Measurements from ENCODE around the gene RPRD1B. TPM values are rescaled to one million over a fixed set of nuclear protein-coding genes. Genes with fewer than 3 reads are reported as not detected.
A peak's percentile ranks its signal among the peaks of the same experiment; 100 is the strongest.

RPRD1B gene
- total and polyA plus RNA-seq, 2 of the 13 experiments (the other 11 are each of a cell fraction or from before 2014, with no cell fraction given), result 31.1 to 41.5 TPM

DNA sequence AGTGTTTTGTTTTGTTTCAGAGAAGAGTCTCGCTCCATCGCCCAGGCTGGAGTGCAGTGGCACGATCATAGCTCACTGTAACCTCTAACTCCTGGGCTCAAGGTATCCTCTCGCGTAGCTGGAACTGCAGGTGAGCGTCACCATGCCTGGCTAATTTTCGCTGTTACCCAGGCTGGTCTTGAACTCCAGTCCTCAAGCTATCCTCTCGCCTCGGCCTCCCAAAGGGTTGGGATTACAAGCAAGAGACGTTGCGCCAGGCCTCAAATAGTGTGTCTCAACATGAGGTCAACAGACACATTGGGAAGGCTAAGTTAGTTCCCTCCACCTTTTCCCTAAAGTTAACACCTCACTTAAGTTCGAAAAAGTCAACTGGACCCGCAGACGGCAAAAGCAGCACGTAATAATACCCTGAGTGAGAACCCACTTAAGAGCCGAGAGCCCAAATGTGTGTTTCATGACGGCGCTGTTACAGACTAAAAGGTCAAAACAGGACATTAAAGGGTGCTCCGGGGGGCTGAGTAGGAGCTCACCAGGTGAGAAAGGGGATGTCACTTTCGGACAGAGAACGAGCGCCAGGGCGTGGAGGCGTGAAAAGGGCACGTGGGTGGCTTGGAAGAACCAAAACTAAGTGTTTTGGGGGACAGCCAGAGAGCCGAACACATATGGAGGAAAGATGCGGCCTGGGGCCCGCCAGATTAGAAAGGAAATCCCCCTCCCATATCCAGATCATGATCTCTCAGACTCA, 789 bp upstream of the RPRD1B start (continued):
- TF ChIP-seq, protein P1, sequence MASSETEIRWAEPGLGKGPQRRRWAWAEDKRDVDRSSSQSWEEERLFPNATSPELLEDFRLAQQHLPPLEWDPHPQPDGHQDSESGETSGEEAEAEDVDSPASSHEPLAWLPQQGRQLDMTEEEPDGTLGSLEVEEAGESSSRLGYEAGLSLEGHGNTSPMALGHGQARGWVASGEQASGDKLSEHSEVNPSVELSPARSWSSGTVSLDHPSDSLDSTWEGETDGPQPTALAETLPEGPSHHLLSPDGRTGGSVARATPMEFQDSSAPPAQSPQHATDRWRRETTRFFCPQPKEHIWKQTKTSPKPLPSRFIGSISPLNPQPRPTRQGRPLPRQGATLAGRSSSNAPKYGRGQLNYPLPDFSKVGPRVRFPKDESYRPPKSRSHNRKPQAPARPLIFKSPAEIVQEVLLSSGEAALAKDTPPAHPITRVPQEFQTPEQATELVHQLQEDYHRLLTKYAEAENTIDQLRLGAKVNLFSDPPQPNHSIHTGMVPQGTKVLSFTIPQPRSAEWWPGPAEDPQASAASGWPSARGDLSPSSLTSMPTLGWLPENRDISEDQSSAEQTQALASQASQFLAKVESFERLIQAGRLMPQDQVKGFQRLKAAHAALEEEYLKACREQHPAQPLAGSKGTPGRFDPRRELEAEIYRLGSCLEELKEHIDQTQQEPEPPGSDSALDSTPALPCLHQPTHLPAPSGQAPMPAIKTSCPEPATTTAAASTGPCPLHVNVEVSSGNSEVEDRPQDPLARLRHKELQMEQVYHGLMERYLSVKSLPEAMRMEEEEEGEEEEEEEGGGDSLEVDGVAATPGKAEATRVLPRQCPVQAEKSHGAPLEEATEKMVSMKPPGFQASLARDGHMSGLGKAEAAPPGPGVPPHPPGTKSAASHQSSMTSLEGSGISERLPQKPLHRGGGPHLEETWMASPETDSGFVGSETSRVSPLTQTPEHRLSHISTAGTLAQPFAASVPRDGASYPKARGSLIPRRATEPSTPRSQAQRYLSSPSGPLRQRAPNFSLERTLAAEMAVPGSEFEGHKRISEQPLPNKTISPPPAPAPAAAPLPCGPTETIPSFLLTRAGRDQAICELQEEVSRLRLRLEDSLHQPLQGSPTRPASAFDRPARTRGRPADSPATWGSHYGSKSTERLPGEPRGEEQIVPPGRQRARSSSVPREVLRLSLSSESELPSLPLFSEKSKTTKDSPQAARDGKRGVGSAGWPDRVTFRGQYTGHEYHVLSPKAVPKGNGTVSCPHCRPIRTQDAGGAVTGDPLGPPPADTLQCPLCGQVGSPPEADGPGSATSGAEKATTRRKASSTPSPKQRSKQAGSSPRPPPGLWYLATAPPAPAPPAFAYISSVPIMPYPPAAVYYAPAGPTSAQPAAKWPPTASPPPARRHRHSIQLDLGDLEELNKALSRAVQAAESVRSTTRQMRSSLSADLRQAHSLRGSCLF (CRISPR knock-in tag; IDR thresholded peaks at IDR 0.05; ENCODE audit: borderline replicate concordance), result 0 out of 2 replicates have a peak, but pooled peaks have one; percentile 23
- TF ChIP-seq ZBTB8A (CRISPR knock-in tag; IDR thresholded peaks at IDR 0.05; ENCODE audit: borderline replicate concordance, low read depth), result 0 out of 2 replicates have a peak, but pooled peaks have one; percentile 7
- TF ChIP-seq ZNF143 (CRISPR knock-in tag; IDR thresholded peaks at IDR 0.05), result peak; percentile 24; the same call in 1 of the 2 replicates
- peak; percentile 64 for TF ChIP-seq CEBPB (IDR thresholded peaks at IDR 0.05; ENCODE audit: borderline replicate concordance, low read depth, low read length)
- 0 out of 2 replicates have a peak, but pooled peaks have one; percentile 66 for TF ChIP-seq CHD4 (IDR thresholded peaks at IDR 0.05; ENCODE audit: borderline replicate concordance, low read length)
- TF ChIP-seq MTF1 (CRISPR knock-in tag; IDR thresholded peaks at IDR 0.05), result no peak
- peak; percentile 73; the same call in 1 of the 2 replicates for TF ChIP-seq ZMYM2 (CRISPR knock-in tag; IDR thresholded peaks at IDR 0.05)
- no peak for TF ChIP-seq ZNF709 (CRISPR knock-in tag; IDR thresholded peaks at IDR 0.05)
- TF ChIP-seq ZNF770 (CRISPR knock-in tag; IDR thresholded peaks at IDR 0.05), result 0 out of 2 replicates have a peak, but pooled peaks have one; percentile 49
- no peak for TF ChIP-seq KAT2B (IDR thresholded peaks at IDR 0.05; ENCODE audit: borderline replicate concordance, low read depth, low read length)
- no peak for TF ChIP-seq MTF2 (CRISPR knock-in tag; IDR thresholded peaks at IDR 0.05; ENCODE audit: borderline replicate concordance)
- TF ChIP-seq SRSF1 (optimal IDR thresholded peaks at IDR 0.05; ENCODE audit: low read depth, low read length), result no peak
- peak; percentile 51; the same call in 1 of the 2 replicates for TF ChIP-seq ZNF652 (CRISPR knock-in tag; IDR thresholded peaks at IDR 0.05; ENCODE audit: borderline replicate concordance, low read depth)
- 0 out of 2 replicates have a peak, but pooled peaks have one; percentile 17 for TF ChIP-seq SMAD1 (CRISPR knock-in tag; IDR thresholded peaks at IDR 0.05; ENCODE audit: borderline replicate concordance, low read depth)
- peak; percentile 12; the same call in 1 of the 2 replicates for TF ChIP-seq ZNF780A (CRISPR knock-in tag; IDR thresholded peaks at IDR 0.05)
- TF ChIP-seq ZNF468 (CRISPR knock-in tag; IDR thresholded peaks at IDR 0.05), result 0 out of 2 replicates have a peak, but pooled peaks have one; percentile 28
- TF ChIP-seq, protein P2, sequence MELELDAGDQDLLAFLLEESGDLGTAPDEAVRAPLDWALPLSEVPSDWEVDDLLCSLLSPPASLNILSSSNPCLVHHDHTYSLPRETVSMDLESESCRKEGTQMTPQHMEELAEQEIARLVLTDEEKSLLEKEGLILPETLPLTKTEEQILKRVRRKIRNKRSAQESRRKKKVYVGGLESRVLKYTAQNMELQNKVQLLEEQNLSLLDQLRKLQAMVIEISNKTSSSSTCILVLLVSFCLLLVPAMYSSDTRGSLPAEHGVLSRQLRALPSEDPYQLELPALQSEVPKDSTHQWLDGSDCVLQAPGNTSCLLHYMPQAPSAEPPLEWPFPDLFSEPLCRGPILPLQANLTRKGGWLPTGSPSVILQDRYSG (CRISPR knock-in tag; IDR thresholded peaks at IDR 0.05), result no peak
- peak; percentile 11 for TF ChIP-seq MYC (CRISPR knock-in tag; IDR thresholded peaks at IDR 0.05; ENCODE audit: borderline replicate concordance)
- no peak; the same call in 1 of the 2 replicates for TF ChIP-seq ZNF430 (CRISPR knock-in tag; IDR thresholded peaks at IDR 0.05)
